NOMO-1 (cell line): ENCODE results near the gene STXBP2.

Source experiments
- DNase-seq, 2 experiments: peaks; one replicate each; lab custom pipeline; 2025; ENCODE audit not compliant: unreplicated experiment in 2 of 2; lab: John Stamatoyannopoulos, UW

The STXBP2 gene

DNA sequence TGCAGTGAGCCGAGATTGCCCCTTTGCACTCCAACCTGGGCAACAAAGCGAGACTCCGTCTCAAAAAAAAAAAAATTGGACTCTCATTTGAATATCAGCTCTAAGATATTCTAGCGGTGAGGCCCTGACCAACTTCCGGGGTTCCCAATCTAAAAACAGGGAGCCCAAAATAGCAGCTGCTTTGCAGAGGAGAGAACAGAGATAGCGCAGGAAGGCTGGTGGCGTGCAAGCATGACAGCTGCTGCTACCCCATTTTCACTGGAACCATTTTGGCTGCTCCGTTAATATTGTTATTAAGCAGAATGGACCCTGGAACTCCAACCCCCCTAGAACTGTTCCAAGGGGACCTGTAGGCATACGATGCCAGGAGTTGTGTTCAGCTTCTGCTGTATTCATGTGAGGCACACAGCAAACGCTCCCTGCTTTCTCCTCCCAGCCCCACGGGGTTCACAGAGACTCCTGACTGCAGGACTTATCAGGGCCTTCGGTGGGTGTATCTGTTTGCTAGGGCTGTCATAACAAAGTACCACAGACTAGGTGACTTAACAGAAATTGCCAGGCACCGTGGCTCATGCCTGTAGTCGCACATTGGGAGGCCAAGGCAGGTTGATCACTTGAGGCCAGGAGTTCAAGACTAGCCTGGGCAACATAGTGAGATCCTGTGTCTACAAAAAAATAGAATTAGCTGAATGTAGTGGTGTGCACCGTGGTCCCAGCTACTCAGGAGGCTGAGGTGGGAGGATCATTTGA is 11.5 kb downstream of the STXBP2 start:
- no peak for DNase-seq

DNA sequence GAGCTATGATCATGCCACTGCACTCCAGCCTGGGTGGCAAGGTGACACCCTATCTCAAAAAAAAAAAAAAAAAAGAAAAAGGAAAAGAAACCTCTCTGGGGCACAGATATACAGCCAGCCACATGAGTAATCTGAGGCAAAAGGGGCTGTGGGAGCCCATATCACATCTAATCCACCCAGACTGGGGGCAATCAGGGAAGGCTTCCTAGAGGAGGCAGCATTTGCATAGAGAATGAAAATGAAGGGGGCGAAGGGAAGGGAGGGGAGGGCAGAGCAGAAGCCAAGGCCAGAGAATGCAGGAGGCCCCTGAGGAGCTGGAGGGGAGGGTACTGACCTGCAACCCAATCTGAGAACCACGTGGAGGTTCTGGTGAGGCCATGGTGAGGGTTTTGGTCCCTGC is 13.2 kb downstream of the STXBP2 start:
- DNase-seq, result no peak

DNA sequence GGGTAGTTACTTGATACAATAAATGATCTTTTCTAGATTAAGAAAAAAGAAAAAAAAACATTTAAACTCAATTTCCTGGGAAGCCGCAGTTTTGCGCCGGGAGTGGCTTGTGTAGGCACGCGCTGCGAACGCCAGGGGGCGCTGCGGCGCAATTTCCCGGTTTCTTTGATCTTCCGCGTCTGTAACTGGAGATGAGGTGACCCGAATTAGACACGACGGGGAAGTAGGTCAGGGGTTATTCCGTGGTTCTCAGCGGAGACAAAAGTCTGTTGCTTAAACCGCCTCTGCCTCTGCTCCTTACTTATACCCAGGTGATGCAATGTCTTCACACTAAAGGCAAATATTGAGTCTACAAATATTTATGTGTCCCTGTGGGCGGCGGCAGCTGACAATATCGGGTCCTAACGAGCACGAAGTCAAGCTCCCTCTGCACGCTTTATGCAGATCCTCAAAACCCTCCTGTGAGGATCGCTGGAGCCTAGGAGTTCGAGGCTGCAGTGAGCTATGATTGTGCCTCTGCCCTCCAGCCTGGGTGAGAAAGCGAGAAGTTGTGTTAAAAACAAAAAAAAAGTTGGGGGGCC is 15.2 kb downstream of the STXBP2 start:
- DNase-seq, result peak; percentile 91 to 99

DNA sequence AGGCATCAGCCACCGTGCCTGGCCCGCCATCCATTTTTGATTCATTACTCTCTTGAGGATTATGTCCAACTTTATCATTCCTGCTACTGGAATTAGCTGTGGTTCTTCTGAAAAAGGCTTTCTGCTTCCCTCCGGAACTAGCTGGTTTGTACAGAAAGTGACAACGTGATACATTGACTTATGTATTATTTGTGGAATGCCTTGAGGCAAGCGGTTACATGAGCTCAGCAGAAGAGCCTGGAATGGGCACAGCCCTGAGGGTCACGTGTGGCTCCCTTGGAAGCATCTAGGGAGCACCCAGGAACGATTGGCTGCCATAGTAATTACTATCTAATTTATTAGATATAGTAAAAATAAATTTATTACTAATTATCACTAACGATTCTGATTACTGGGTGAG is 17.5 kb downstream of the STXBP2 start:
- no peak for DNase-seq

DNA sequence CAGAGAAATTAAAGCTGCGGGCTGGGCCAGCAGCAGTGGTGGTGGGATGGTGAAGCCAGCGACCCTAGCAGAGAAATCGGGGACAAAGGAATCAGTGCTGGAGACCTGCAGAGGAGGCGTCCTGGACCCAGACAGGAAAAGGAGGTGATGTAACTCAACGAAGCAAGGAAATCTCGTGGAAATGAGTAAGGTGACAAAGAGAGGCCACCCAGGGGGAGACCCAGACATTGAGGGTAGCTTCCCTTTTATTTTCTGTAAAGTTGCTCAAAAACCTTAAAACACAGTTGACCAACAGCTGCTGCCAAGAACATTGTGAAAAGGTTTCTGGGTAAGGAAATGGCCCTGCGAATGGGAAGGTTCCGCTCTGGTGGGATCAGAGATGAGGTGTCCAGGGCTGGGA is 18.7 kb downstream of the STXBP2 start:
- peak; percentile 86 to 93 for DNase-seq

DNA sequence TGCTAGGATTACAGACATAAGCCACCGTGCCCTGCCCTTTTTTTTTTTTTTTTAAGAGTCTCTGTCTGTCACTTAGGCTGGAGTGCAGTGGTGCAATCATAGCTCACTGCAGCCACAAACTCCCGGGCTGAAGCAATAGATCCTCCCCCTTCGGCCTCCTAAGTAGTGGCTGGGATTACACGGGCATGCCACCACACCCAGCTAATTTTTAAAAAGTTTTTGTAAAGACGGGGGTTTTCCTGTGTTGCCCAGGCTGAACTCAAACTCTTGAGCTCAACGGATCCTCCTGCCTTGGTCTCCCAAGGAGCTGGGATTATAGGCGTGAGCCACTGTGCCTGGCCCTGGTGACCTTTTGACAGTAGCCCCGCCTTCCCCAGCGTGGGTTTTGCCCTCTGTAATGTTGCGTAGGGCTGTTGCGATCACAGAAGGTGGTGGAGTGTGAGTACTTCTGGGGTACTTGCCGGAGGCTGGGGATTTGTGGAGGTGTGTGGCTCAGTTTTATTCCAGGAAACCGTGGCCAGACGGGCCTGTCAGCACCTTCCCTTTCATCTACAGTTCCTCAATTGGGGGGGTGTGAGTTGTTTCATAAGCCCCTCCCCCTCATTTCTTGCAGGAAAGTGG is 20.3 kb downstream of the STXBP2 start:
- DNase-seq, result peak; percentile 86 to 91

DNA sequence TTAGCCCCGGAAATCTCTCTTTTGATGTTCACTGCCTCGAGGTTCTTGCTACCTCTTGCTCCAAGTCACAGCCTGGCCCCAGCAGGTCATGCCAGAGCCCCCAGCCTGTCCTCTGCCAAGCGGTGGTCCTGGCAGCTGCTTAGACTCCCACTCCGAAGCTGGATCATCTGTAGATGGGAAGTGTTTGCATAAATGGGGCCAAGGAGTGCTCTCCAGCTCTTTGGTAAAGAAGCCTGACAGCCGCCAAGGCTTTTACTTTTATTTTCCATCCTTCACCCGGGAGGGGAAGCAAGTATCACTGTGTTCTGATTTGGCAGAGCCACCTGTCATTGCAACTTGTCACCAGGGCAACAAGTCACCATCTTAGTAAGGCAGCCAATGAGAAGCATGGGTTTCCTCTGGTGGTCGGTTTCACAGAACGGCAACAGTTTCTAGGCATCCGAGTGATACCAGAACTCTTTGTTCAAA is 21.3 kb downstream of the STXBP2 start:
- DNase-seq, result peak in 1 of 2 experiments; percentile 48

DNA sequence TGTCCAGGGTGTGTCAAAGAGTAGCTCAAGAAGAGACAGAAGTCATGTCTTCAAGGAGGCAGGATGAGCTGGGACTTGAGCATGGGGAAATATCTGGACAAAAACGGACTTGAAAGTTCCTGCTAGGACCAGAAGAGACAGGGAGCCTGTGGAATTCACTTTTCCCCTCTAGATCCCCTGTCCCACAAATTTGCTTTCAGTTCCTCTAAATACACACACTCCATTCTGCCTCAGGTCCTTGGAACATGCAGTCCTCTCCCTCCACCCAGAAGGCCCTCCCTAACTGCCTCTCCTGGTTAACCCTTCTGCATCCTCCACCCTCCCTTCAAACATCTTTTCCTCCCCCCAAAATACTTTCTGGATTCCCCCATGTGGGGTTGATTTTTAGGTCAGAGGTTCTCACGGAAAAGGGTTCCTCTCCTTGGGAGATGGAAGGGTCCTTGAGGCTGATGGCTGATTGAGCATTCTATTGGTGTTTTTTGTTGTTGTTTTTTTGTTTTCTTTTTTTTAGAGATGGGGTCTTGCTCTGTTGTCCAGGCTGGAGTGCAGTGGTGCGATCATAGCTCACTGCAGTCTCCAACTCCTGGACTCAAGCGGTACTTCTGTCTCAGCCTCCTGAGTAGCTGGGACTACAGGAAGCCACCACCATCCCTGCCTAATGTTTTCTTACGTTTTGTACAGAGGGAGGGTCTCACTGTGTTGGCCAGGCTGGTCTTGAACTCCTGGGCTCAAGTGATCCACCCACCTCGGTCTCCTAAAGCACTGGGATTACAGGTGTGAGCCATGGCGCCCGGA is 25.0 kb downstream of the STXBP2 start:
- no peak for DNase-seq

DNA sequence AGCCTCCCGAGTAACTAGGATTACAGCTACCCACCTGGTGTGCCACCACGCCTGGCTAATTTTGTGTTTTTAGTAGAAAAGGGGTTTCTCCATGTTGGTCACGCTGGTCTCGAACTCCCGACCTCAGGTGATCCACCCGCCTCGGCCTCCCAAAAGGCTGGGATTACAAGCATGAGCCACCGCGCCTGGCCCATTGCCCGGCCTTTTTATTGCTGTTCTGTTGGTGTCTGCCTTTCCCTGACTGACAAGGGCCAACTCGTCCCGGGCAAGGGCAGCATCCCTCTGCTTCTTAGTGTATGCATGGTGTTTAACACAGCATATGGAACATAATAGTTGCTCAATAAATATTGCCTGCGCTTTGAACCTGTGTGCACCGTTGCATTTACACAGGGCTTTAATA is 25.7 kb downstream of the STXBP2 start:
- no peak for DNase-seq

DNA sequence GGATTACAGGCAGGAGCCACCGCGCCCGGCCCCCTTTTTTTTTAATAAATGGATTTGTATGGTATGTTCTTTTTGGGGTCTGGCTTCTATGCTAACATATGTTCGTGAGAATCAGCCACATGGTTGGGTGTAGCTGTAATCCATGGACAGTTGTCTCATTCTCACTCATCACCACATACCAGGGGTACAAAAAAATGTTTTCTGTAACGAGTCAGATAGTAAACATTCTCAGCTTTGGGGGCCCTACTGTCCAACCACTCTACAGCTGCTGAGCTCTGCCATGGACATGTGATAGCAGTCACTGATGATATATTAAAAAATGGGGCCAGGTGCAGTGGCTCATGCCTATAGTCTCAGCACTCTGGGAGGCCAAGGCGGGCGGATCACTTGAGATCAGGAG is 26.8 kb downstream of the STXBP2 start:
- no peak for DNase-seq

DNA sequence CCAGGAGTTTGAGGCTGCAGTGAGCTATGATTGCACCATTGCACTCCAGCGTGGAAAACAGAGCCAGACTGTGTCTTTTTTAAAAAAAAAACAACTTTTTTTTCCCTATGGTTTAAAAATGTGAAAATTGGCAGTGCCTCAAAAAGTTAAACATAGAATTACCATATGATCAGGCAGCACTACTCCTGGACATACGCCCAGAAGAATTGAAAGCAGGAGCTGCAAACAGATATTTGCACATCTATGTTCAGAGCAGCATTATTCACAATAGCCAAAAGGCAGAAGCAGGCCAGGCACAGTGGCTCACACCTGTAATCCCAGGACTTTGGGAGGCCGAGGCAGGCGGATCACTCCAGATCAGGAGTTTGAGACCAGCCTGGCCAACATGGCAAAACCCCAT is 28.2 kb downstream of the STXBP2 start:
- no peak for DNase-seq

DNA sequence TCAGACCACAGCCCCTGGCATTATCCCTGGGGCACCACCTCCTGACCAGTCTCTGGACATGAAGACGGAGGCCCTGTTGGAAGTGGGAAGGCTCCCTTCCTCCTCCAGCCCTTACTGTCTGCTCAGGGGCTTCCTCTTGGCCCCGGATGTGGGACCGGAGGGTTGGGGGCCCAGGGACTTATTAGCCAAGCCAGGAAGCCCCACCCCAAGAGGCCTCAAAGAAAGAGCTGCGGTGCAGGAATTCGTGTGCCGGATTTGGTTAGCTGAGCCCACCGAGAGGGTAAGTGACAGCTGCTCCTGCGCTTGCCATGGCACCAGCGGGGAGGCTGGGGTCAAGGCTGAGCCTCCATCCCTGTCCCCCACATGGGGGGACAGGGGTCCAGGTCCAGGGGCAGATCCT is 31.9 kb downstream of the STXBP2 start, which contains the start of gene RETN:
RETN (plus strand) TSS at position 208 of the 400 bp plus-strand sequence. CDS start 278 bp downstream, outside the sequence.
- peak in 1 of 2 experiments; percentile 14 for DNase-seq

DNA sequence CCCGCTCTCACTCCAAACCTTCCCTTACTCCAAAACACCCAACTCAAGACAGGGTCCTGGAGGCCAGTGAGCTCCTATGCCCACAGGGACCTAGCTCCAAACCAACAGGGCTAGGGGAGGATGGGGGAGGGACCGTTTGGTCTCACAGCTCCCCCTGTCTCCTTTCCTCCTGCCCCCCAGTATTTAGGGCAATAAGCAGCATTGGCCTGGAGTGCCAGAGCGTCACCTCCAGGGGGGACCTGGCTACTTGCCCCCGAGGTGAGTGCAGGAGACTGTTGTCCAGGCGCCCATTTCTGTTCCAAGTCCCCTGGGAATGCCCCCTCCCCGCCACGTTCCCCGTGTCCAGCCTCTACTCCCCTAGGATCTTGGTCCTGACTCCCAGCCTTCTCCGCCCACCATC is 32.7 kb downstream of the STXBP2 start:
- DNase-seq, result no peak

DNA sequence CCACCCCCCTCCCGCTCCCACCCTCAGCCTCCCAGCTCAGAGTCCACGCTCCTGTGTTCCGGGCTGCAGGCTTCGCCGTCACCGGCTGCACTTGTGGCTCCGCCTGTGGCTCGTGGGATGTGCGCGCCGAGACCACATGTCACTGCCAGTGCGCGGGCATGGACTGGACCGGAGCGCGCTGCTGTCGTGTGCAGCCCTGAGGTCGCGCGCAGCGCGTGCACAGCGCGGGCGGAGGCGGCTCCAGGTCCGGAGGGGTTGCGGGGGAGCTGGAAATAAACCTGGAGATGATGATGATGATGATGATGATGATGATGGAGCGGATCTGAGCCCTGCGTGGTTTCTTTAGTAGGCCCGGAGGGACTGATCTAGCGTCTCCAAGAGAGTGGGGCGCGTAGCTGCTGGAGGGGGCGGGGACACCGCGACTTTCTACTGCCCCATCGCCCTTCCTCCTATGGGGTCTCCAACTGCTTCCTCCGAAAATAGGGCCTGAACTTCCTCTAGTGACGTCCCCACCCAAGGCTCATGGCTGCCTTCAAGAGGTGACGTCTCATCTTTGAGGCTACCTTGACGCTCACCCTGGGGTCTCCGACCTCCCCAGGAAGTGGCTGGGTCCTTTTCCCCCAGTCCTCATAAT is 33.4 kb downstream of the STXBP2 start:
- peak in 1 of 2 experiments; percentile 15 for DNase-seq

DNA sequence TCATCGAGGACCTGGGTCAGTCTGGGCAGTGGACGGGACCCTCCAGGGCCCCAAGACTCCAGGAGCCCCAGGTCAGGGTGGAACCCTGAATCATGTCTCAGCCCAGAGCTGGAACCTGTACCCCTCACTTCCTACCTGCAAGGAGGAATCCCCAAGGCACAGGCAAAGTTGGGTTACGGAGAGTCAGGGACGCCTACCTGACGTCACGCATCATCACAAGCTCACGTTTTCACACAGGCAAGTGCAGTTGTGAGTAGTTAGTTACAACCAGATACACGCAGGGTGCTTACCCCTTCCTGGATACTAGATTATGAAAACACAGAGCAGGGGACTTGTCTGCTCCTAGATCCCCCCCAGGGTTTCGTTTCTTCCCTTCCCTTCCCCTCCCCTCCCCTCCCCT is 33.9 kb downstream of the STXBP2 start:
- DNase-seq, result no peak

DNA sequence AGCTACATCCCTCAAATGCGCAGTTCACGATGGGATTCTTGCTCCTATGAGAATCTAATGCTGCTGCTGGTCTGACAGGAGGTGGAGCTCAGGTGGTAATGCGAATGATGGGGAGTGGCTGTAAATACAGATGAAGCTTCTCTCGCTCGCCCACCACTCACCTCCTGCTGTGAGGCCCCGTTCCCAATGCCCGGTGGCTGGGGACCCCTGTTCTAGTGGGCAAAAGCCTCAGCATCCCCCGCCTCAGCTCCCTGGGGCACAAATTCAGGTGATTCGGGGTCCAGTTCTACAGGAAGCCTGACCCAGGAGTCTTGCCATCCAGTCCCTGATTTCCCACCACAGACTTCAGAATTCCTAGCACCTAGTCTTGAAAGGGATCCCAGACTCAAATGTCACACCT is 35.6 kb downstream of the STXBP2 start:
- DNase-seq, result no peak

DNA sequence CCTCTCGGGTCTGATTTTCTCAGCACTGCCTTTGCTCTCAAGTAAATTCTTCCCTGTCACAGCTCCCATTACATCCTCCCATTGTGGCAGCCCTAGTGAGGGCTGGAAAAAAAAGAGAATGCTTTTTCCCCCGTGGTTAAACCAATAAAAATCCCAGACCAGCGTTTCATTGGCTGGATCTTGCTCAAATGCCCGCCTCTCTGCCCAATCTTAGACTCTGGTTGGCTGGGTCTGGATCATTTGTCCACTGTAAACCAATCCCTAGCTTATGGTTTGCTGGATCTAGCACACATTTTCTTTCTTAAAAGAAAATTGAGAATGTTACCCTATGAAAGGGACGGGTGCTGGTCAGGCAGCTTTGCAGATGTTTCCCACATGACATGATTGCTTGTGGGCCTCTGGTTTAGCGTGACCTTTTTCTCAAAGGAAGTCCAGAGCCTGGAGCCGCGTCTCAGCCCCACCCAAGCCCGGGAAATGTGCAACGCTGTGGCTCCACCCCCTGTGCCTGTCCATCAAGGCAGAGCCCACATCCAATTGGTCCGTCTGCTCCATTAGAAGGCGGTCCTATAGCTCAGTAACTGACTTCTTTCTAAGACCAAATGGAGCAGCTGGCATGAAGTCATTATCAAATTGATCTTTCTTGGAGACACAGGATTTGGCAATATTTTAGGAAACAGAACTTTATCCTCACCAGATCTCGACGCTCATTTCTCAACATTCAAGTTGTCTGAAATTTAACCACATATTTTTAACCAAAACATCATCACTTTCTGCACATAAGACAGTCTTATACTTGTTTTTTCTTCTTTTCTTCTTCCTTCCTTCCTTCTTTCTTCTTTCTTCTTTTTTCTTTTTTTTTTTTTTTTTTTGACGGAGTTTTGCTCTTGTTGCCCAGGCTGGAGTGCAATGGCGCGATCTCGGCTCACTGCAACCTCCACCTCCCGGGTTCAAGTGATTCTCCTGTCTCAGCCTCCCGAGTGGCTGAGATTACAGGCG is 37.4 kb downstream of the STXBP2 start:
- peak; percentile 90 to 96 for DNase-seq

DNA sequence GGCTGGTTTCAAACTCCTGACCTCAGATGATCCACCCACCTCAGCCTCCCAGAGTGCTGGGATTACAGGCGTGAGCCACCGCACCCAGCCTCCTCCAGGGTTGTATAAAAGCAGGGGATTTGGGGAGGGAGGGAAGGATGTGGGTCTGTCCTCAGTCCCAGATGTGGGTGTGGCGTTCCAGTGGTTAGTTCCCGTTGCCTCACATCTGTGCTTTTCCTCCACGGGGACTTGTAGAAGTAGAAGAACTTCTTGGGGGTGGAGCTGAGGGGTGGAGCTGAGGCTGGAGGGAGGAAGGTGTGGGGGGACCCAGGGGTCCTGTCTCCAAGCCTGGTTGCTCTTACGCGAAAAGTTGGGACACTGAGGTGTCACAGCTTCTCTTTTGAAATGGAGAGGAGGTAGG is 39.5 kb downstream of the STXBP2 start:
- DNase-seq, result peak; percentile 47 to 60

DNA sequence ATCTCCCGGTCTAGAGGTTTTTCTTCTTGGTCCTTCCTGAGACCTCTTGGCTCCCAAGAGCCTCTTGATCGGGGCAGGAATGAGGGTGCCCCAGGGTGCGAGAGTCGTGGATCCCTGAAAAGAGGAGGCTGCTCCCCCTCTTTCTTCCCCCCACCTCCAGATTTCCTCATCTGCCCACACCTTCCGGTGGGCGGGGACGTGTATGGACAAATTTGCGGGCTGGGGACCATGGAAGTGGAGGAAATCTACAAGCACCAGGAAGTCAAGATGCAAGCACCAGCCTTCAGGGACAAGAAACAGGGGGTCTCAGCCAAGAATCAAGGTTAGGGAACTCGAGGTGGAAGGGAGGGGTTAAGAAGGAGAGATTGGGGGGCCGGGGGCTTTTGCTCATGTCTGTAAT is 39.9 kb downstream of the STXBP2 start, which contains the start of gene MCEMP1:
MCEMP1 (plus strand) TSS at position 237 of the 400 bp plus-strand sequence; CDS start at position 268, 31 bp downstream.
- DNase-seq, result peak; percentile 51 to 59
